Fibroblast of skin of back (primary cell): ENCODE results near the gene RBM20.

Source experiments
- DNase-seq: peaks from one replicate; pipeline ENCODE4 v3.0.0-alpha.2; 2013

RBM20 gene

DNA sequence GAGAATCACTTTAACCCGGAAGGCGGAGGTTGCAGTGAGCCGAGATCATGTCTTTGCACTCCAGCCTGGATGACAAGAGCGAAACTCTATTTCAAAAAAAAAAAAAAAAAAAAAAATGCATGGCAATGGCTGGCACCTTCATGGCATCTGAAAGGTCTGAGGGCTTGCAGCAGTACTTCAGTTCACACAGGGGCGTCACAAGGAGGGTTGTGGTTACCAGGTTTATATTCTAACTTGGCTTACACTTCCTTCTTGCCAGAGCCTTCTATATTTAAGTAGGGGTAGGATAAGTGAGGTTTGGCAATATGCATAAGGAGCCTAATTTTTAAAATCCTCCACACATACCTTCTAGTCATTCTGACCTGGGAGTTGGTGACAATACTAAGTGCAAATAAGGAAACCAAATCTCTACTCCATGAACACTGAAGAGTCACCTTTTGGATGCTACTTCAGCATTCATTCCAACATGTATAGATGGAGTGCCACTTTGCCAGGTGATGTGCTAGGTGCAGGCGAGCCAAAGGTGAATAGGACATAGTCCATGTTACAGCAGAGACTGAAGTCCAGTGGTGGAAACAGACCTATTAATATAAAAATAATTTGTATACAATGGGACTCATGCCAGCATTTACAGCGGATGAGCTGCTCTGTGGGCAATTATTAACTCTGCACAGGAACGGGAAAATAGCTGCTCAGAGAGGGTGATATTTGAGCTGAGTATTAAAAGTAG lies 169.8 kb downstream of the RBM20 start:
- no peak for DNase-seq

DNA sequence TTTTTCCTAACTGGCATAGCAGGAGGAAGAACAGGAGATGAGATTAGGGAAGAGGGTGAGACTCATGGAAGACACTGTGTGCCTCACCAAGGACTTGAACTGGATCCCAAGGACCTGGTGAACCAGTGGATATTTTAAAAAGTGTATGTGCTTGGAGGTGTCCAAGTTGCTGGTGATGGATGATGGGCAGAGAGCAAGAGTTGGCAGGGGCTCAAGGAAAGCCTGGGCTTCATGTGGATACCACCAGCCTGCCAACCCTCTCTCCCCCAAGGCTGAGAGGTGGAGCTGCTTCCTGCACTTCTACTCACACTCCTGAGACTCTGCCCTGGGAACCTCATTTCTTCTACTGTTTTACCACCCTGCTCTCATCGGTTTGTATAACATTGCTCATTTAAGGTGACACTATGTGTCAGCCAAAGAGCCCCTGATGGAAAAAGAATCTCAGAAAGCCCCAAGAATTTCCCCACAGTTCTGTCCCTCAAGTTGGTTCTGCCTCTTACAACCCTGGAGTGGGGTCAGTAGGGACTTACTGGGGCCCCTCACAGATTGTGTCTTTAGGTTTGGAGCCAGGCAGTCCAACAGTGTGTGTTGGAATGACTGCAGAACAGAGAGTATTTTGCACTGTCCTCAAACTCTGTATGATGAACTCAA lies 171.3 kb downstream of the RBM20 start:
- DNase-seq: no peak

DNA sequence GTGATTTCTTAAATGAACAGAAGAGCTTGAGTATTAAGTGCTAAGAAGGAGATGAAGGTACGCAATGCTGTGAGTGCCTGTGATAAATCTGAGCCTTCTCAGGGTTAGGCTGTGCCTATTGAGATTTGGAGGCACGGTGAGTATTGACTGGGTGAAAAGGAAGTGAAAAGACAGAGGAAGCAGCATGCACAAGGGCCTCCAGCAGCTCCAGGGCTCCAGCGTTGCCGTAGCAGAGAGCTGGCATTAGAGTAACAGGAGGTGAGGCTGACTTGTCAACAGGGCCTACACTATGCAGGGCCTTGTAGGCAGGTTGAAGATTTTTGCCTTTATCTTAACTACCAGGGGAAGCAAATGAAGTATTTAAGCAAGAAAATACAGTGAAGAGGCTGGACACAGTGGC lies 173.5 kb downstream of the RBM20 start:
- no peak for DNase-seq

DNA sequence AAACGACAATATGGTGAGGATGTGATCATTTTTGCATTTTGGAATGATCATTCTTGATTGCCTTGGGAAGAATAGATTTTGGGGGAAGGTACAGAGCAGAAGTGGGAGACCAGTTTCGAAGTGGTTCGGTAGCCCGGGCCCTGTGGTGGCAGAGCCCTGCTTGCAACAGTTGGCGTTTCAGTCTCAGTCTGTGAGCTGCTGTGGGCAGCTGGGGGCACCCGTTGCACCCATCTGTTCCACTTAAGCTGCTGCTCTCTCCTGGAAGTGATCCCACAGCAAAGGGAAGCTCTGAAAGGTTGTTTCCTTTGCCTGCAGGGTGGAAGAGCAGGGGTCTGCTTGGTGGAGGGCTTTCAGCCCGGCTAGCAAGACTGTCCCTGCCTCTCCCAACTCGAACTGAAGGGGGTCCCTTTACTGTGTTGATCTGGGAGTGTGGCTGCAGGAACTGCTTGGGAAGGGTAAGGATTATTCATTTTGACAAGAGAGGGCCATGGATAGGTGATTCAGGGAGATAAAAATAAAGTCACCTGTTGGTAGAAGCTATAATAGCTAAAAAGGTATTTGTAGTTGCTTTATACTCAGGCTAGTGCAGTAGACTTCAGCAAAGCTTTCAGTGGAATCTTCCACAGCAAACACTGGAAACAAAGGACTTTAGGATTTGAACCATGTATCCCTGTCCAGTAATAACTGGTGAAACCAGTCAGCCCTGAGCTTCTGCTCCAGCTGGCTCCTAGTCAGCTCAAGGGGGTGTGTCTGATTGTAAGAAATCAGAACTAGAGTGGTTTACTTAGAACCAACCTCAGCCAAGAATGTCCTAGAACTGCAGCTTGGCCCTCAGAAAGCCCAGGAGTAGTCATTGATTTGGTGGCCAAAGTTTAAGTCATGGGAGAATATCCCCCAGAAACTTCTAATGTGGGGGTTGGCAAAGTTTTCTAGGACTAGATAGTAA lies 174.4 kb downstream of the RBM20 start:
- no peak for DNase-seq

DNA sequence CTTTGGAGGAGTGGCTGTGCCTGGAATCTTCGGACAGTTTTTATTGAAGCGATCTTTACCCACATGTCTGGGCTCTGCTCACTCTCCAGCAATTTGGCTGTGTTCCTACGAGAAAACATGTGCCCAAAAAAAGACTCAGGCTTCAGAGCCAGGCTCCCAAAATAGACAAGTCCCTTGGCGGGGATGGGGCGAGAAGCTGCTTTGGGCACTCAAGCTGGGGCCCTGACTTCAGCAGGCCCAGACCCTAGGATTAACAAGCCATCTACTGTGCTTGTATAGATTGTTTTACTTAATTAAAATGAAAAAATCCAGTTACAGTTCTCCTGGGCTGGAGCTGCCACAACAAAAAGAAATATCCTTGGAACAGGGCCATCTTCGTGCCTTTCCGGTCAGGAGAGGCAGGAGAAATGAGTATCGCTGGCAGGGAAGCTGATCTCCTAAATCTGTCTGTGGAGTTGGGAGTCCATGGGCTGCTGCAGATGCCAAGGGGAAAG lies 176.2 kb downstream of the RBM20 start:
- peak; percentile 37 for DNase-seq

DNA sequence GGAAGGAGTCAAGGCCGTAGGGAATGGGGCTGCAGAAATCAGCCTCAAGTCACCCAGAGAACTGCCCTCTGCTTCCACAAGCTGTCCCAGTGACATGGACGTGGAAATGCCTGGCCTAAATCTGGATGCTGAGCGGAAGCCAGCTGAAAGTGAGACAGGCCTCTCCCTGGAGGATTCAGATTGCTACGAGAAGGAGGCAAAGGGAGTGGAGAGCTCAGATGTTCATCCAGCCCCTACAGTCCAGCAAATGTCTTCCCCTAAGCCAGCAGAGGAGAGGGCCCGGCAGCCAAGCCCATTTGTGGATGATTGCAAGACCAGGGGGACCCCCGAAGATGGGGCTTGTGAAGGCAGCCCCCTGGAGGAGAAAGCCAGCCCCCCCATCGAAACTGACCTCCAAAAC lies 177.4 kb downstream of the RBM20 start:
- DNase-seq: peak; percentile 14

DNA sequence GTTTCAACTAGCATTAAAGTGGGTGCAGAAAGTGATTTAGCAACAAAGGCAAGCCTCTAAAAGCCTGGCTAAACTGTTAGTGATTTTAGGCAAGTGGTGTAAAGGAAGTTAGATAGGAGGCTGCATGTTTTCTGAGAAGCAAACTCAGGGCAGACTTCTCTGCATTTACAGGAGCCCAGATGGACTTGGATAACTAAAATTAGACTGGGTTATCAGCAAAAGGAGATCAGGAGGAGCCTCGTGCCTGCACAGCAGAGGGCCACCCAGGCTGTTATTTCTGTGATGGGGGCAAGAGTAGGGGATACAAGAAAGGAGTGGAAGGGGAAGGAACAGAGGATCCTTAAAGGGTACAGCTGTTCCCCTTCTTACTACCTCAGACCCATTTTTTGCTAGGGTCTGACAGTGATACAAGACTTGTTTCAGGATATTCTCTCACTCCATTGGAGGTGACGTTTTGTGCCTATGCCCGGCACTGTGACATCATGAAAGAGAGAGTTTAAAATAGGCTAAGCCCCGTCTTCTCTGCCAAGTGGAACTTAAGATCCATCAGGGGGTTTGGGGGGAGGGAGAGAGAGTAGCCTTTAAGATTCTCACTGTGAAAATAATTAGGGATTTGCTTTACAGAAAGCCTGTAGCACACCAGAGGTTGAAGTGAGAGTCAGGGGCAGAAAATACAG lies 178.0 kb downstream of the RBM20 start:
- no peak for DNase-seq

DNA sequence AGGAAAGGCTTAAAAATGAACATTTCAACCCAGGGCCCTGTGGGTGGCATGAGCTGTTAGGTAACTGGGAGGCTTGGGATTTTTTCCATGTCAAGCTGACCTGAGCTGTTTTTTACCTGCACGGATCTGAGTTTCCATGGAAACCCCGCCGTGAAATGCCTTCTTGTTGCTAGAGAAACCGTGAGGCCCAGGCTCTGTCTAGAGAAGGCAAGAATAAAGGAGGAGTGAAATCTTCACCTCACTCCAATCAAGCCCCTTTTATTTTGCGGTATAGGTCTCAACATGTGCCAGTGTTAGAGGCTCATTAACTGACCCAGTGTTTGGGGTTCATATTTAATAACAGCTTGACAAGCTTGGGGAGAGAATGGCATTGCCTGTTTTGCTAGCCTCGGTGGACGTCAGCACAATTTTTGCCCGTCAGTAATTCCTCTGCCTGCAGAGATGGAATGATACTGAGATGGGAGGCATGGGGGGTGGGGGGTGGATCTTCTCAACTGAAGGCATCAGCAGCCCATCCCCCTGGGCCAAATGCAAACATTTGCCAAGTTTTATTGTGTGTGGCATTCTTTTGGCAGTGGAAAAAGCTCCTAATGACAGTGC lies 178.7 kb downstream of the RBM20 start:
- no peak for DNase-seq

DNA sequence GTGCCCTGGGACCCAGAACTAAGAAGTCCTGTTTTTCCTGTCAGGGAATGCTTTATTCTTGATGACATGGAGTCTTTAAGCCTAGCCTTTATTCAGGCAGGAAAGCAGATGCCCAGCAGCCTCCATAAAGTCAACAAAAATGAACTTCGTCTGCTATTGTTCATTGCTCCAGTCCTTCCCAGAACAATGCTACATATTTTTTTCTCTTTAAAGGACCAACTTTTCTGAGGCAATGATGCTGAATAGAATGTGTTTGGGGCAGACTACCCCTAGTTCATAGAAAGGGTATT lies 180.0 kb downstream of the RBM20 start:
- DNase-seq: no peak

DNA sequence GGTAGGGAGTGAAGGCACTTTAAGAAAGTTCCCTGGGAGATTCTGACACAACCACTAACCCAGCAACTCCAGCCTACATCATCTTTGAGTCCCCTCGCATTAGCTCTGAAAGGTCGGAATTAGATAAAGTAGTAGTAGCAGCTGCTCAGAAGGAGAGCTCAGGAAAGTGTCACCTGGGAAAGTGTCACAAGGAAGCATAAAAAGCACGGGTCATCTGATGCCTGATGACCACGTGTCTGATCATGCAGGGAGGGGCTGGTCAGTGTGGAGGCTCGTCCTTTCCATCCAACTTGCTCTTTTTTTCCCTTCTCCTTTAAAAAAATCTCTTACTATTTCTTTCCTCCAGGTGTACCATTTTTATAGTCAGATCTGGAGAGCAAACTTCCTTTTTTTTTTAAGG lies 180.5 kb downstream of the RBM20 start:
- DNase-seq: no peak

DNA sequence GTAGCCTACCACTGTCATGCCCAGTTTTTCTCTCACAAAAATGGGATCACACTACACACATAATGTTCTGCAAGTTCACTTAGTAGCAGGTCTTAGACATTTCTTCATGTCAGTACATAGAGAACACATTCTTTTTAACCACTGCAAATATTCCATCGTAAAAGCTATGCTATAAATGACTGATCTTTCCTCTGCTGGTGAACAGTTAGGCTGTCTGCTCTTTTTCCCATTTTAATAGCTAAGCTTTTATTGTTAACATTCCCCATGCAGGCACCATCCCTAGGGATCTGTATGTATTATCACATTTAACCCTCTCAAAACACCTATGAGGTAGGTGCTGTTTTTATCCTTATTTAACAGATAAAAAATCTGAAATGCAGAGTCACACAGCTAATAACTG lies 181.4 kb downstream of the RBM20 start:
- DNase-seq: no peak

DNA sequence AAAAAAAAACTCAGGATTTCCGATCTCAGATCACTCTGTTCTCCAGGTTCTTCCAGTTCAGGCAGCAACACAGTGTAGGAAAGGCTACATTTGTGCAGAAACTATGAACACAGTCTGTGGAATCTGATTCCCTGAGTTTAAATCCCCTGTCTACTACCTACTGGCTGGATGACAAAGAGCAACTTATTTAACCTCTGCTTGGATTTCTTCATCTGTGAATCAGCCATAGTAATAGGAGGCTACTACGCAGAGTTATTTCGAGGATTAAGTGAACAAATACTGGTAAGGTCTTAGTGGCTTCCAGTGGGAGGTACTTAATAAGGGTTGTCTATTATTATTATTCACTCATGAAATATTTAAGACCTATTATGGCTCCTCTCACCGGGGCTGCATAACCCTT lies 183.3 kb downstream of the RBM20 start:
- DNase-seq: peak; percentile 32

DNA sequence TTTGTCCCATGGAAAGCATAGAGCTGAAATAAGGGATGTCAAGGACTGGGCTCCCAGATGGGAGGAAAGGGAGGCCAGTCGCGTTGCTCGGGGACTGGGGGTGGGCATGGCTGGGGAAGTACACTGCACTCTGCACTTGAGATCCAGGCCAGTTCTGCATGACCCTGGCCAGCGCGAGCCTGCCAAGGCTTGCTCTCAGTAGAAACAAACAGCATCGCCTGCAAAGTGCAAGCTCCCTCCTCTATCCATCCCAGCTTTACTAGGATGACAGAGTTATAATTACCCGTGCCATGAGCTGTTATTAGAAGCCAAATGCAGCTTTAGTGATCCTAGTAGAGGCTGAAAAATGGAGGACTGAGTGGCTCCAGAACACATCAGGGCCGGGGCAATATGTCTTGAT lies 183.7 kb downstream of the RBM20 start:
- no peak for DNase-seq

DNA sequence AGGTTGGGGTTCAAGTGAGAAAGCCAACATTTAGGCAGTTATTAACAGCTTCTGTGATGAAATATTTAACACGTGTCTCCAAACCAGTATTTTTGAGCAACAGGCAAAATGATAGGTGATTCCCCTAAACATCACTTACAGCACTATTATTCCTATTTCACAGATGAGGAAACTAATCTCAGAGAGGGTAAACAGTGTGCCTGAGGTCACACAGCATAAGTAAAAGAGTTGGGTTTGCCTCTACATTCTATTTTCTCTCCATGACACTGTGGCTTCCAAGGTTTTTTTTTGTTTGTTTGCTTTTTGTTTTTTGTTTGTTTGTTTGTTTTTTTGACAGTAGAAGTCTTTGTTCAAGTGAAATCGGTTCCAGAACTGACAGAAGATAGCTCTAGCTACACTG lies 184.4 kb downstream of the RBM20 start:
- DNase-seq: no peak

DNA sequence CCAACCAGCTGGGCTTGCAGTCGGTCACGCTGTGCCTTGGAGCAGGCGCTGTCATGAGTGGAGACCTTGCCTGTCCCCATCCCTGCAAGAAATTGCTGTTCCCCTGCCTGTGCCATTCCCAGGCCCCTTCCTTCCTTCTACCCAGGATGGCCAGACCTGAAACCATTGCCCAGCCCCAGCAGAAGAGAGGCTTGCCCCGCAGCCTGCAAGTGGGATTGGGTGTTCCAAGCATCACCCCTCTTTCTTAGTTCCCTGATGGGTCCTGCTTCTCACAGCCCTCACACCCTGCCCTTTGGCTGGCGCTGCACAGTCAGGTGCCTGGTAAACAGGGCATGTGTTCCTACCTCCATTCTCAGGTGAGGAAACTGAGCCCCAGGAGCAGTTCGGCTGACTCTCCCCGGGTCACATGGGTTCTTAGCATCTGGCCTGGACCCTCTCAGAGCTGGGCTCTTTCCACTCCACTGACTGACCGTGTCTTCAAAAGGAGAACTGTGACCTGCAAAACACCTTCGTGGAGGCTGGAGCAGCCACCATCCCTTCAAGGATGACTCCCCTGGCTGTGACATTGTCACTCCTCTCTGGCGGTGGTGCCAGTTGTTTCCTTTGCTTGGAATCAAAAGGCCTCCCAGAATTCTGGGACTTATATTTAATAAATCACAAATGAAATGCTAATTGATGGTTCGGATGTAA lies 185.7 kb downstream of the RBM20 start:
- DNase-seq: no peak

DNA sequence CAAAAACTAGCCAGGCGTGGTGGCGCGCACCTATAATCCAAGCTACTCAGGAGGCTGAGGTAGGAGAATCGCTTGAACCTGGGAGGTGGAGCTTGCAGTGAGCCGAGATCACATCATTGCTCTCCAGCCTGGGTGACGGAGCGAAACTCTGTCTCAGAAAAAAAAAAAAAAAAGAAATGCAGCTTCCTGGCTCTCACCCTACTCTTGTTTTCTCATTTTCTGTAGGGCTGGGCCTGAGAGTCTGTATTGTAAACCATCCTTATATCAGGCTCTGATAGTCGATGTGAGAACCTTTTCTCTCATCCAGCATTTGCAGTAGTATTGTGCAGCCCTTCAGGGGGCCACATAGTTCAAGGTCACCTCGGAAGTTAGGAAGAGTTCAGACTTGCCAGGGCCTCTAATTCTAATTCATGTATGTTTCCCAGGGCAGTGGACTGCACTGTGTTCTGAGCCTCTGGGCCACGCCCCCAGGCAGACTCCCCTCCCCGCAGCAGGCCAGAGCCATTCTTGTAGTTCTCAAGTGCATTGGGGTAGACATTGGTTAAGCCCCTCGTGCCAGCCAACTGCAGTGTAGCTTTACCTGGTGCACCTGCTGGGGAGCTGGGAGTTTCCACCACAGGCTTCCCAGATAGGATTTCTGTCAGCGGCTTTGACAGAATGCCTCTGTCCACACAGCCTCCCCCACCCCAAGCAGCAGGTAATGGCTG lies 189.3 kb downstream of the RBM20 start:
- no peak for DNase-seq

DNA sequence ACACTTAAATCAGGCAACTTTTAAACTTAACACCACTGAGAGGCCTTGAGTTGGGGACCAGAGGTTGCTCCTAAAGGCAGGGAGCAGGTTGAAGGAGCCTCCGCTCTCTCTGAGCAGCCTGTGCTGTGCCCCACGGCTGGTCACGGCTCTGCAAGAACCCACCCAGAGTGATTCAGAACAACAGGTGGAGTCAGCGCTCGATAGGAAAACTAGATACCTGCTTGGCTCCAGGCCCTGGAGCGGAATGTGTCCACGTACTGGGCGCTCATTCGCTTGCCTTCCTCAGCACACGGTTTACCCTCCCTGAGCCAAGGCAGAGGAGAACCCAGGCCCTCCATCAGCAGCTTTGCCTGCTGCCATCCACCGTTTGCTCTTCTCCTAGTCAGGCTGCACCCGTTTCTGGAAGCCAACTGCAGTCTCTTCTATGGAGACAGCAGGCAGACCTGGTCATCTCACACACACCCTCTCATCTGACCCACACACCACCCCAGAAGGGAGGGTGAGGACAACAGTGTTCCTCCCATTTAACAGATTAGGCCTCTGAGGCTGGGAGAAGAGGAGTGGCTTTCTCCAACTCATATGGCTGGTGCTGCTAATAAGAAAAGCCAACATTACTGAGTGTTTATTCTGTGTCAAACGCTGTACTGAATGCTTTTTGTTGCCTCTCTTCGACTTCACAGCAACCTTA lies 189.9 kb downstream of the RBM20 start:
- DNase-seq: no peak

DNA sequence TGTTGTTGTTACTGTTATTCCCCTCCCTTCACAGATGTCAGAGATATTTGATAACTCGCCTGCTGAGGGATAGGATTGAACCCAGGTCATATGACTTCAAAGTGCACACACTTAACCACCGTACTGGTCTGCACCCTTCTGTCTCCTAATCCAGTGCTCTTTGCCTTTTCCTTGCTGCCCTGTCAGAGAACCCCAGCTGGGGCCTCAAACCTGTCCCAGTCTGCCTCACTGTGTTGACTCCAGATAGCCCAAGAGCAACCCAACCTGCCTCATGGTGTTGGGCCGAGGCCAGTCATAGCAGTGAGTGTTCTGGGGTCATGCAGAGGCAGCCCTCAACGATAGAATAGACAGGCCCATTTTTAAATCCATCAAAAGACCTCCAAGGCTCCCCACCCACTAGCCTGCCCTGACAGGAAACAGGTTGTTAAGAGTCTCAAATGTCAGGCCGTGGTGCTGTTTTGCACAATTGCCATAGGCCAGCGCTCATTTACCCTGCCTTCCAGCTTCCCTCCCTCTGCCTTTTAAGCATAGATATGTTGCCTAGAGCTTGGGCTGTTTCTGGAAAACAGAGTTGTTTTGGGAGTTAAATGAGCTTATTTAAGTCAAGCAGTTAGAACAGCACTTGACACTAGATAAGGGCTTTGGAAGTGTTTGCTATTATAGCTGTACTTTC lies 190.6 kb downstream of the RBM20 start:
- DNase-seq: no peak

DNA sequence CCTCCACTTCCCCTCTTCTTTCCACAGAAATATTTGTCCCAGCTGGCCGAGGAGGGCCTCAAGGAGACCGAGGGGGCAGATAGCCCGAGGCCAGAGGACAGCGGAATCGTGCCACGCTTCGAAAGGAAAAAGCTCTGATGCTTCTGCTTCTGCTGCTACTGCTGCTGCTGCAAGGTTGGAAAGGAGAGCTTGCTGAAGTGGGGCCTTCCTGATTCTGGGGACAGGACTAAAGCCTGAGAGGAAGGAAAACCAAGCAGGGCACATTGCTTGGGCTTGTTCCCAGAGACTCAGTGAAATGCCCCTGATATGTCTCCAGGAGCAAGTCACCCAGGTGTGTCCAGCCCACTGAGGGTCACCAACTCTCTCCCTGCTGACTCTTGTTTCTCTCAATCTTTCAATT lies 191.7 kb downstream of the RBM20 start:
- DNase-seq: no peak

DNA sequence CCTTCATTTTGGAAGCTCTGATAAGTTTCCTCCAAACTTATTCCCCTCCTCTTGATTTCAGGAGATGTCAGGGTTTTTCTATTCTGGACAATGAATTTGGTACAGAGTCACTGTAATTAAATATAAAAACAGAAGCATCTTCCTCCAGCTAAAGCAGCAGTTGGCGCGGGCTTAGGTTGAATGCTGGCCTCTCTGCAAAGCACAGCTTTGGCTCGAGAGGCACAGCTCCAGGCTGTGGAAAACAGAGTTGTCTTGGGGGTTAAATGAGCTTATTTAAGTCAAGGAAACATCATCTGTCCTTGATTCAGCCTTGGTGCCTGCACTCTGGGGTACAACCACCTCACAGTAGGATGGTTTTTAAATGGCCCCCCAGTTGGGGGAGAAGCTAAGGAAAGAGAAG lies 192.6 kb downstream of the RBM20 start:
- no peak for DNase-seq
